DMS 273 (cell line): ENCODE measurements around the gene MUC6.

Source experiments
- DNase-seq: peaks from one replicate; lab custom pipeline; 2025; ENCODE audit not compliant: unreplicated experiment; lab: John Stamatoyannopoulos, UW

MUC6 gene

DNA sequence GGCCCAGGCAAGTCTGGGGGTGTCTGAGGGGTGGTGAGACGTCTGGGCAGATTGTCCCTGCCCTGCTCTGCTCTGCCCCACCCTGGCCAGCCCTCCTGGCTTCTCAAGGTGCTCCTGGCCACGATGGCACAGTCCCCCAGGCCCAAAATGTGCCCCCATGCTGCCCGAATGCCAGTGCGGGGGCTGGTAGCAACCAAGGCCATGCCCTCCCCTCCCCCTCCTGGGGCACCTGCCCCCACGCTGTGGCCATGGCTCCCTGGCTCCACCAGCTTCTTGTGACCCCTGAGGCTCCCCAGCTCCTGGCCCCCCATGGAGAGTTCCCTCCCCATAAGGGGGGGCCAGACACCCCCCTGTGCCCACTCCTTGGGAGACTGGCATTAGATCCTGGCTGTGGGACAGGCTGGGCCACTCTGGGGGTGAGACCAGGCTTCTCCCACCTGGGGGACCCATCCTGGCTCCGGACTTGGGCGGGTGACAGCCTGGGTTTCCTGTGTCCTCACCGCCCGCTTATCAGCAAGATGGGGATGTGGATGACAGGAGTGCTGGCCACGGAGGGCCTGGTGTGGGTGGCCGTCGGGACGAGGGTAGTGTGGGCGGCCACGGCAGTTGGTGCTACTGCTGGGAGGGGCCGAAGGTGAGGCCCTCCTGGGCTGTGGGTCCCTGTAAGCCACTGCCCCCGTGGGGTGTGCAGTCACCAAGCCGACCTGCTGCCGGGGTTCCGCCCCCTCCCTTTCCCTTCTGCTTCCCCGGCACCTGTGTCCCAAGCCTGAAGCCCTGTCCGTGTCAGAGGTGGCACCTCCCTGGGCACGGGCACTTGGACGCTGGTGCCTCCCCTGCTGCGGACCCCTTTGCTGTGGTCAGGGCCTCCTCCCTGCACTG, 15.9 kb upstream of the MUC6 start:
- DNase-seq: no peak

DNA sequence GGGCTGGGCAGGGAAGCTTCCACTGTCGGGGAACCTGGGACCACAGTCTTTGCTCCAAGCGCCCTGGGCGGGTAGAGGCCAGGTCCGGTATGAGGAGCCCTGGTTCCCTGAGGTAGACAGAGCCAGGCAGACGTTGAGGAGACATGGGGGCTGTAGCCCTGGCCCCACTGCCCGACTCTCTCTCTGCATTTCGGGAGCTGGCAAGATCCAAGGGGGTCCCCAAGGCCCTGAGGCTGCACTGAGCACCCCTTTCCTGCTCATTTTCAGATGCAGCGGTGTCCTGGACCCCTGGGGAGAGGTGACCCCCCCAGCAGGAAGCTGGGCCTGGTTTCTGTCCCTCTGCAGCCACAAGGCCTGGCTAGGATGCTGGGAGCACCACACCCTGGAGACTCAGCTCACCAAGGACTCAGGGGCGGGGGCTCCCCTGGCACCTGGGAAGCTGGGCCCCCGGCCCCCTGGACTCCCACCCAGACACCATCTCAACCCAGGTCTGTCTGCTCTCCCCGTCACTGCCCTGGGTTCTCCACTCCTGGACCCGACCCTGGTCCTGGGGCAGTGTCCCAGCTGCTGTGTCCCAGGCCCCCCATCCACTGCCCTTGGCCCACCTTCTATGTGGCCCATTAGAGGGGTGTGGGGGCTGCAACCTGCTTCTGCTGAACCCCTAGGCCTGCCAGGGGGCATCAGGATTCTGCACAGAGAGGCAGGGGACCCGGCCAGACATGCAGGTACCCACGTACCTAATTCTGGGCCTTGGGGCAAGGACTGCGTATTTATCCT, 15.0 kb upstream of the MUC6 start:
- no peak for DNase-seq

DNA sequence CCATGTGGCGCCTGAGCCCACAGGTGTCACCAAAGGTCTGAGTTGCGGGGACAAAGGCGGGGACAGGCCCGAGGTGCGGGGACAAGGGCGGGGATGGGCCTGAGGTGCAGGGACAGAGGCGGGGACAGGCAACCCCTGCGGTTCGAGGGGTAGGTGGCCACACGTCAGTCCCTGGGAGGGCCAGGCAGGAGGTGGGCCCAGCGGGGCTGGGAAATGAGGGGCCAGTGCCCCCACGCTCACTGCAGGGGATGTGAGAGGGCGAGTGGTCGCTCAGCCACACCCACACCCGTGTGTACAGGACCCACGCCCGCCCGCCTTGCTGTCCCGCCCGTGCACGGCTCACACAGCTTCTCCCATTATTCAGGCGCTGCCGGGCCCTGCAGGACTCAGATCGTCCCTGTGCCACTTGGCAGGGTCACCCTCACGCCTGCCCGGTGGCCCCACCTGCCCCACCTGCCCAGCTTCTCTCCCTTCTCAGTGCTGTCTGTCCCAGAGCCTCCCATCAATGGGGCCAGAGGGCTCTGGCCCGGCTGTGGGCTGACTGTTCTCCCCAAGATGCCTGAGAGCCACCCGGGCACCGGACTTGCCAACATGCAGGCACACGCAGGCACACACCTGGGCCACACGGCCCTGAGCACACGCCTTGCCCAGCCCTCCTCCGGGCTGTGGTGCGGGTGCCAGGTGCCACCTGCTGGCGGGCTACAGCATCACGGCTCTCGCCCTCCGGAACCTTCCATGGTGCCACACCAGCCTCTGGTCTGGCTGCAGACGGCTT, 14.2 kb upstream of the MUC6 start:
- DNase-seq: peak; percentile 83

DNA sequence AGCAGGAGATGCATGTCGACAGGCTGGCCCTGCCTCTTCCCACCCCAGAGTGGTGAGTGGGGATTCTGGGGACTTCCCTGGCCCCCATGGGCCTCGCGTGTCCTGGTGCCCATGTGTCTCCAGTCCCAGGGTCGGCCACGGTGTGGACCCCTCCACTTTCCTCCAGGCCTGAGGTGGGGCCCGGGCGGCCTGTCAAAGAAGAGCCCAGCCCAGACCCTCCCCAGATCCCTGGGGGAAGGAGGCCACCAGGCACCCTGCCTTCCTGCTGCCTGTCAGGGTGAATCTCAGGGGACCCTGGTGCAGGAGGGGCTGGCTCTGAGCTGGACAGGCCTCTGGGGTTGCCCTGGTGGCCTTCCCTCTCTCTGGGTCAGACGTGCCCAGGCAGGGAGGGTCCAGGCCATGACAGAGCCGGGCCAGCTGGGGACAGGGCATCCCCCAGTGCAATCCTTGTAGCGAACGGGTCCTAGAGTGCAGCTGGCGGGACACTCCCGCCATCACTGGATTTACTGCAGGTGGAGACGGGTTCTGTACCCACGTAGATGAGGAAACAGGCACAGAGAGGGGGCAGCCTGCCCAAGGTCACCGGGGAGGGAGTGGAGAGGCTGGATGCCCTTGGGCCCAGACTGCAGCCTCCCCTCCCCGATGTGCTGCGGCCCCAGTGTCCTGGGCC, 13.5 kb upstream of the MUC6 start:
- no peak for DNase-seq

DNA sequence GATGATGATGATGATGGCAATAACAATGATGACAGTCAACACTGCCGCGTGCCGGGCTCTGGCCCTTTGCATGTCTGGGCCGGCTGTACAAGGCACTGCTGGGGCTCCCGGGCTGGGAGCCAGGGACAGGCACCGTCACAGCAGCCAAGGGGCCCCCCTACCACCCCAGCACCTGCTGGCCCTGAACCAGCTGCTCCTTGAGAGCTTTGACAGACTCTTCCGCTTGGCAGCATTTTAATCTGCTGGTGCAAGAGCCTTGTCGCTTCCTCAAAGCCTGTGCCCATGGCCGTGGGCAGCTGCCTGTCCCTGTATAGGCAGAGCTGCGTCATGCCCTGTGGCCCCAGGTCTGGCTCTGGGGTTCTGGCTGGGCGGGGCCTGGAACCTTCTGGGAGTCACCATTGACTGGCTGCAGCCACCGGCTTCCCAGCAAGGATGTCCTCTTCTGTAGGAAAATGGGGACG, 12.9 kb upstream of the MUC6 start:
- peak; percentile 67 for DNase-seq

DNA sequence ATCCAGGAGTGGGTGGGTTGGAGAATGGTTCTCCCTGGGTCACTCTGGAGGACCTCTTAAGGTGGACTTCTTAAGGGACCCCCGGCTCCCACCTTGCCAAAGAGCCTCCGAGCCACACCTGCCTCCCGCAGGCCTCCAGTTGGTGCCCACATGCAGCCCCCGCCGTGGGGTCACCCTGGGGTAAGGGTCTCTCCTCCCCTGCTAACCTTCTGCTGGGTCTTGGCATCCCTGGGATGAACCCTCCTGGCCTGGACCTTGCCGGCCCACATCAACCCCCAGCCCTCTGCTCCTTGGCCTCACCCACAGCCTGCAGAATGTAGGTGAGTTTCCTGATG, 12.5 kb upstream of the MUC6 start:
- DNase-seq: no peak

DNA sequence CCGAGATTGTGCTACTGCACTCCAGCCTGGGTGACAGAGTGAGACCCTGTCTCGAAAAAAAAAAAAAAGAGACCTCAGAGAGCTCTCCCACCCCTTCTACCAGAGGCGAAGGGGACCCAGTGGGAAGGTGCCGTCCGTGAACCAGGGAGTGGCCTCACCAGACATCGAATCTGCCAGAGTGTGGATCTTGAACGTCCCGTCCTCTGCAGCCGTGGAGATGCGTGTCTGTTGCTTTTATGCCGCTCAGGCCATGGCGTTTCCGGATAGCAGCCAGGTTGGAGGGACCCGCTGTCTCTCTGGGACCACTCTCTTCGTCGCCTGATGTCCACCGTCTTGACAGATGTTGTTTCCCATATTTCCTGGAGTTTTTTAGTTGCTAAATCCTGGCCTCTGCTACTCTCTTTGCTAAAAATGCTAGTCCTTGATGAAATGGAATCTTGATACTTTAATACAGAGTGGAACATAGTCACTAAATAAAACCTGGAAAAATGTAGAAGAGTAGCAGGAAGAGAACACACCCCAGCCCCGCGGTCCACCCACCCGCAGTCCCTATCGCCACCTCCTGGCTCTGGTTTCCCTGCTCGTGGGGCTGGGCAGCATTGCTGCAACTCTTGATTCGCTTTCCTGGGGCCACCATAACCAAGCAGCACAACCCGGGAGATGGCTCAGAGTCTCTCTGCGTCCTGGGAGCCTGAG, 12.0 kb upstream of the MUC6 start:
- no peak for DNase-seq

DNA sequence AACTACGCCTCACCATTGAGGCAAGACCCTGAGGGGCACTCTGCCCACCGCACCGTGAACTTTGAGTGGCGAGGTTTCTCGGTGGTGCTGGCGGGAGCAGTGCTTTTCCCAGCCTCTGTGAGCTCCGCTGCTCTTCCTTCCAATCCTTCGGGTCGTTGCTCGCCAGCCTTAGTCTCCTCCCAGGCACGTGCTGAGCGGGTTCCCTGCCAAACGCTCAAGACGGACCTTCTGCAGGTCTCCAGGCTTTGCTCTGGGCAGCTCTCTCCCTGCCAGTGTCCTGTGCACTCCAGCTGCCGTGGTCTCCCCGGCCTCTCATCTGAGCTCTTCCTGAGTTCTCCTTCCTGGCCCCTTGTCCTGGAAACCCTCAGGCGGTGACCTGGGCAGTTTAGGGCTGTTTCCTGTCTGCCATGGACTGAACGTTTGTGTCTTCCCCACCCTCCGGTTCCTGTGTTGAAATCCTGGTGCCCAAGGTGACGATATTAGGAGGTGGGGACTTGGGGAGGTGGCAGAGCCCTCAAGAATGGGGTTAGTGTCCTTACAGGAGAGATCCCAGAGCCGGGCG, 11.2 kb upstream of the MUC6 start:
- no peak for DNase-seq

DNA sequence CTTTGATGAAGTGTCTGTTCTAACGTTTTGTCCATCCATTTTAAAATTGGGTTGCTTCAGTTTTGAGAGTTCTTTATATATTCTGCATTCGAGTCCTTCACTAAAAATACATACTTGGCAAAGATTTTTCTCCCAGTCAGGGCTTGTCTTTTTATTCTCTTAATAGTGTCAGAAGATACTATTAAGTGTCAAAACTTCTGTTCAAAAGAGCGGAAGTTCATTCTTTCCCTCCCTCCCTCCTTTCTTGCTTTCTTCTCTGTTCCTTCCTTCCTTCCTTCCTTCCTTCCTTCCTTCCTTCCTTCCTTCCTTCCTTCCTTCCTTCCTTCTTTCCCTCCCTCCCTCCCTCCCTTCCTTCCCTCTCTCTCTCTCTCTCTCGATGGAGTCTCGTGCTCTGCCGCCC, 7.6 kb upstream of the MUC6 start:
- no peak for DNase-seq

DNA sequence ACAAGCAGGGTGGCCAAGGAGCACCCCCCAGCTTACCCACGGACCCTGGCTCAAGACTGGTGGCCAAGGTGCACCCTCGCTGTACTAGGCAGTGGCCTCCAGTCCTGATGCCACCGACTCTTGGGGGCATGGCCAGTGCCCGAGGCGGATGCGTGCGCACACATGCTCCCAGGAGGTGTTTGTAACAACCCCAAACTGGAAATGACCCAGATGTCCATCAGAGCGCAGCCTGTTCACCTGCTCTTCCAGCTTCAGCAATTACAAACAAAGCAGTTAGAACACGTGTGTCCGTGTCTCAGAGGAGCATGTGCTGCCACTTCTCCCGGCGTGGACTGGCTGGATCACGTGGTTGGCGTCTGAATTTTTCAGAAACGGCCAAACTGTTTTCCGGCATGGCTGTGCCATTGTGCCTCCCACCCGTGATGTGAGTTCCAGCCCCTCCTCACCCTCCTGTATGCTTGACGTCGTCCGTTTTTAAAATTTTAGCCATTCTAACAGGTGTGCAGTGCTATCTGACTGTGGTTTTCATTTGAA, 7.1 kb upstream of the MUC6 start:
- no peak for DNase-seq

DNA sequence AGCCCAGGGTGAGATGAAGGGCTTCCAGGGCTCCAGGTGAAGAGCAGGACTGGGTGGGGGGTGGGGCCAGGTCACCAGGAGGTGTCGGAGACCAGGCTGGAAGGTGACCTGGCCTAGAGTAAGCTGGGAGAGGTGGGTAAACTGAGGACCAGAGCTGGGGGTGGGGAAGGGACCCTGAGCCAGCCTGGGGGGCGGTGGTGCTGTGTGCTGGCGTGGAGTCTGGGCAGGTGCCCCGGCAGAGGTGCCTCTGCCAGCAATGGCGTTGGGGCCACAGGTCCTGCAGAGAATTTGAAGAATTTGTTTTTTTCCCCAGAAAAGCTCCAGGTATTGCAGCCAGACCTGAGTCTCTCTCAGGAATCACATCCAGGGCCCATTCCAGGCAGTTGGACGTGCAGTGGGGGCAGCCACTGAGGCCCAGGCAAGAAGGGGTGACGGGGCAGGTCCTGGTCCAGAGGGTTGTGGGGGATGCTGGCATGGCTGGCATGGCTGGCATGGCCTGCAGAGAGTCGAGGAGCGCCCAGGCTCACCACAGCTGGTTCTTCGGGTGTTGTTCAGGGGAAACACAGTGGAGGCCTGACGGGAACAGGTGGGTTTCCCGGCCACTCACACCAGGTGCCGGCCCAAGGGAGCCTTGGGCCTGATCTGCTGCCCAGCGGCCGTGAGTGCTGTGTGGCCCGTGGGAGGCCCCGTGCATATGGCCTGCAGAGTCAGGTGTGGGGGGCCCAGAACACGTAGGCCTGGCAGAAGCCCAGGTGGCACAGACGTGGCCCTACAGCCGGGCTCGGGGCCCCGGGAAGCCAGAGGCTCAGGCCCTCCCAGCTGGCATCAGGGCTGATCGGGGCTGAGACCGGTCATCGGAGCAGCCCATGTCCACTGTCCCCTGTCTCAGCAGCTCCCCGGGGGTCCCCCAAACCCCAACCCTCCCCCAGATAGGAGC, 6.4 kb upstream of the MUC6 start:
- DNase-seq: no peak

DNA sequence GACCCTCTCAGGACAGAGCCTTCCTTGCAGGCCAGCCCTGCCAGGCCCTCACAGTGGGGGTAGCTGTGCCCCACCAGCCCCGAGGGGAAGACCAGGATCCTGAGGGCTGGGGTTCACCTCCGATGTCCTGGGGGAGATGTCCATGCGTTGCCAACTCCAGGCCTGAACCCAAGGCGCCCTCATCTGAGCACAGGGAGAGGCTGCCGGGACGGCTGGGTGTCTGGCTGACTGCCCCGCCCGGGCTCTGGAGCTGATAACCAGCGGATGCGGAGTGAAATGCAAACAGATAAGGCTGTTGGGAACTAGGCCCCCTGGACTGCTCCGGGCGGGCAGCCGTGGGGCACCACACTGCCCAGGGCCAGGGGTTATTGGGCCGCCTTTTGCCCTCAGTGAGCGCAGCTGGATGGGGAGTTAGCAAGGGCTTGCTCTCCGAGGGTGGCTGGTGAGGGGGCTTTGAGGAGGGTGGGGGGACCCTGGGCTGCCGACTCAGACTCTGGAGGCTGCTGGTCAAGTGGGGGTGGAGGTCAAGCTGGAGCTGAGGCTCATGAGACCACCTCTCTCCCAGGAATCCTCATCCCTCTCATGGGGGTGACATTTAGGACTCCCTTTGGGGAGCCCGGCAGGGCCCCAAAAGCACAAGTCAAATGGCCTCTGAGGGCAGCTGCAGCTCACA, 5.6 kb upstream of the MUC6 start:
- no peak for DNase-seq

DNA sequence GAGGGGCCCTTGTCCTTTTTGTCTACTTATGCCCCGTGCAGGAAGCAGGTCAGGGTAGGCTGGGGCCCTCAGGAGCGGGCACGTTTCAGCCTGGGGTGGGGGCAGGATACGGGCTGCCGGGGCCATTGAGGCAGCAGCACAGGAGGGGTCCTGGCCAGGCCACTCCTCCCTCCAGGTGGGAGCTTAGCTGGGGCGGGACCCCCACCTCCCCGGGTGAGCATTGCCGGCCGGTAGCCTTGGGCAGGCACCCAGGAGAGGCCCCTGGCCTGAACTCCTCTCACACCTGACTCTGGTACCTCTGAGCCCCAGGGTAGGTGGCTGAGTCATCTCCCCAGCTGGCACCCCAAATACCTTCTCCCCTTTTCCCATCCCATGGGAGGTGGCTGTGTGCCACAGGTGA, 5.0 kb upstream of the MUC6 start:
- no peak for DNase-seq

DNA sequence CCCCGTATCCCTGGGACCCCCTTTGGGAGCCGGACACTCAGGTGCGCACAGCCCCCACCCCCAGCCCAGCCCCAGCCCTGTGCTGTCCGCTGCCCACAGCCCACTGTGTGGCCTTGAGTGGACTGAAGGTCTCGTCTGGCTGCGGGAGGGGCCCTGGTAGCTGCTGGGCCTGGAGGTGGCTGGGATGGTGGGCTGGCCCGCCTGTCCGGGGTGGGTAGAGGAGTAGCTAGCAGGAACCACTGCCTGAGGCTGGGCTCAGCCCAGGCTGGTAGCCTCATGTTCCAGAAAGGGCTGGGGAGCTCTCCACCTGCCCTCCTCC, 4.6 kb upstream of the MUC6 start:
- DNase-seq: no peak

DNA sequence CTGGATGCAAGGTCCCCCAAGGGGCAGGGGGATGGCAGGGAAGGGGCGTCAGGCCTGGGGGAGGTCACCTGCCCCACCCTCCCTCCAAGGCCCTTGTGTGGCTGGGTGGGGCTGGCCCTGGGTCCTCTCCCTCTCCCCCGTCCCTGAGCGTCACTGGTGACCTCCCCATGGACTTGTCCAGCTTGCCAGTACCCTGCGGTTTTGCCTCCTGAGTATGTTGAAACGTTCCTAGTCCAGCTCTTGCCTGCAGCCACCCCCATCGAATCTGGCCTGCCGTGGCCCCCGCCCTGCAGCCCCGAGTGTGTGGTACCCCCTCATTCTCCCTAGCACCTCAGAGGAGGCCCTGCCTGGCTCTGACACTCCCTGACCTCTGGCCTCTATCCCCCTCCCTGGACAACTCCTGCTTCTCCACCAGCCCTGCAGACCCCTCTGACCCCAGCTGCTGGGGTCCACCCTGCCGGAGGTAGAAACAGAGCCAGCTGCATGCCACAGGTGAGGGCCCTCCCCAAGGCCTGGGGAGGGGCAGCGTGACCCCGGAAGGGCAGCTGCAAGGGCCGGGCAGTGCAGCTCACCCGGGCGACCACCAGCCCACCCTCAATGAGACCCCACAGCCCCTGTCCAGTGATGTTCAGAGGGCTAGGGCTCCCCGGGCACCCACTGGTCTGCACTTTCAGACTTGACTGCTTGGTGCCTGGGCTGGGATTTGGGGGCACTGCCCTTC, 4.1 kb upstream of the MUC6 start:
- DNase-seq: no peak

DNA sequence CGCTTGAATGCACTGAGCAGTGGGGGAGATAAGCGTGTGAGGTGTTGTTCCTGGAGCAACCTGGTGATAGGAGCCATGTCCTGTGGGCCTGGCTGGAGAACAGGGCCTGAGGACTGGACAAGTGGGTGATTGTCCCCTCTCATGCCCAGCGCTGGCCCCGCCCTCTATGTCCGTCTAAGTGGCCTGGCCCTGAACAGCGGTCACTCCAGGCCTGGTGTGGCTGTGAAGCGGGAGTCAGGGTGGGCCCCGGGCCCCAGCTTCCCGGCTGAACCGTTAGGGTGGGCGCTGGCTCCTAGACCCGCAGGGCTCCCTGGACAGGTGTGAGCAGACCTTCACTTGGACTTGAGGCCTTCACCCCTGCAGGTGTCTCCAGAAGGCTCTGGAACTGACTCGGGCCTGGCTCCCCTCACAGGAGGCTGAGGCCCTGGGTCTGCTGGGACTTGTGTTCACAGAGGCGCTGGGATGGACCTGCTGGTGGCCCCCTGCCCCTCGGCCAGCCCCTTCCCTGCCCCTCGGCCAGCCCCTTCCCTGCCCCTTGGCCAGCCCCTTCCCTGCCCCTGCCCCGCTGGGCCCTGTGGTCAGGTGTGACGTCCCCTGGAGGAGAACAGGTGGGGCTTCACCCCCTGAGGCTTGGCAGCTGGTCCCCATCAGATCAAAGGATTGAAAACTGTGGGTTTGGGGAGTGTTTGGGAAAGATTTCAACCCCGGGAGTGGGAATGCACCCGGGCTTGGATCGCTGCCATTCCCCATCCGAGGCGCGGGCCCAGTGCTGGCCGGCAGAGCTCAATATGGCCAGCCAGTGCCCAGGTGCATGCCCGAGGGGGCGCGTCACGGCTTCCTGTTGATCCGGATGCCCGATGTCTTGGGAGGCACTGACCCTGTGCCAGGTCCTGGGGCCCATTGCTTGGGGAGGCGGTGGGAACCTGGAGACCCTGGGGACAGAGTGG, 3.2 kb upstream of the MUC6 start:
- no peak for DNase-seq

DNA sequence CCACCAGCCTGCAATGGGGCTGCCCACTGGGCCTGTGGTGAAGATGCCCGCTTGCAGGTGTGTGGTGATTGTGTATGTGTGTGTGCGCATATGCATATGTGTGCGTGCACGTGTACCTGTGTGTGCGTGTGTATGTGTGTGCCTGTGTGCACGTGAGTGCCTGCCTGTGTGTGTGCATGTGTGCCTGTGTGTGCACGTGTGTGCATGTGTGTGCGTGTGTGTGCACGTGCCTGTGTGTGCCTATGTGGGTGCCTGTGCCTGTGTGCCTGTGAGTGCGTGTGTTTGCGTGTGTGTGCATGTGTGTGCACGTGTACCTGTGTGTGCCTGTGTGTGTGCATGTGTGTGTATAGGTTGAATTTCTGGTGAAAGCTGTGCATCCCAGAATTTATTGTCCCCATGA, 2.4 kb upstream of the MUC6 start:
- no peak for DNase-seq
